SU-DHL-6 (cell line): Measurements from ENCODE around the gene MTF2.
"Not testable (repeated sequence)": the region's sequence is repeated elsewhere in the genome, so short reads cannot be mapped to it uniquely, and the experiment has no call there.

Experiments
- H2AFZ ChIP-seq: fragments of 200-600 bp; sonication (generic); 2 replicates; pipeline ENCODE4 v1.6.1; 2014; ENCODE audit warnings: low read depth, mild to moderate bottlenecking, moderate library complexity, mixed read lengths, antibody characterized with exemption, low read length; ENCODE audit not compliant: severe bottlenecking
- H3F3A ChIP-seq: fragments of 200-600 bp; shearing (Covaris generic); 2 replicates; pipeline ENCODE4 v1.6.0; 2016; ENCODE audit warnings: antibody characterized with exemption, mild to moderate bottlenecking; ENCODE audit not compliant: insufficient read depth
- H3K27ac ChIP-seq: fragments of 200-600 bp; sonication (generic); 2 replicates; pipeline ENCODE4 v1.5.1; 2016; ENCODE audit warnings: low read depth, mild to moderate bottlenecking, low read length, moderate library complexity, mixed read lengths
- H3K27me3 ChIP-seq: fragments of 200-600 bp; sonication (generic), shearing (Covaris generic); 2 replicates; pipeline ENCODE4 v1.6.0; 2014; ENCODE audit warnings: mild to moderate bottlenecking, low read length
- H3K36me3 ChIP-seq: fragments of 200-600 bp; sonication (generic); 2 replicates; pipeline ENCODE4 v1.6.1; 2014; ENCODE audit warnings: mild to moderate bottlenecking, low read length, mixed read lengths
- H3K4me2 ChIP-seq: fragments of 300-600, 200-600 bp; shearing (Covaris generic), sonication (generic); 2 replicates; pipeline ENCODE4 v1.6.0; 2014; ENCODE audit warnings: low read length, low read depth, mild to moderate bottlenecking; ENCODE audit not compliant: poor library complexity, severe bottlenecking
- H3K4me3 ChIP-seq: fragments of 200-600 bp; sonication (generic); 2 replicates; pipeline ENCODE4 v1.5.1; 2014; ENCODE audit warnings: antibody characterized with exemption, low read length, mild to moderate bottlenecking, mixed read lengths; ENCODE audit not compliant: insufficient read depth, poor library complexity, severe bottlenecking
- H3K79me2 ChIP-seq: fragments of 200-600 bp; sonication (generic); 2 replicates; pipeline ENCODE4 v1.6.1; 2014; ENCODE audit warnings: mild to moderate bottlenecking, low read length, moderate library complexity; ENCODE audit not compliant: insufficient read depth
- H3K9ac ChIP-seq: fragments of 200-600 bp; sonication (generic); 2 replicates; pipeline ENCODE4 v1.7.0; 2014; ENCODE audit warnings: mild to moderate bottlenecking, low read length
- H3K9me2 ChIP-seq: fragments of 200-600 bp; sonication (generic); replicated peaks from 2 replicates; pipeline ENCODE4 v1.6.1; 2014; ENCODE audit warnings: low read length; ENCODE audit not compliant: insufficient read depth
- H3K9me3 ChIP-seq: fragments of 200-600 bp; sonication (generic); 2 replicates; pipeline ENCODE4 v1.6.1; 2014; ENCODE audit warnings: low read length, mixed read lengths; ENCODE audit not compliant: insufficient read depth
- H4K20me1 ChIP-seq: fragments of 200-600 bp; sonication (generic); 2 replicates; pipeline ENCODE4 v1.6.1; 2014; ENCODE audit warnings: low read depth, mild to moderate bottlenecking, antibody characterized with exemption, low read length, moderate library complexity, mixed read lengths
- EZH2phosphoT487 ChIP-seq: fragments of 200-600 bp; sonication (generic), shearing (Covaris generic); conservative IDR thresholded peaks from 2 replicates; pipeline ENCODE4 v1.6.1; 2018; ENCODE audit warnings: mild to moderate bottlenecking, antibody characterized with exemption, low read length, moderate library complexity, mixed read lengths
- TF ChIP-seq, protein P1 (sequence below): fragments of 200-600 bp; sonication (generic); IDR thresholded peaks from one replicate; pipeline ENCODE4 v1.5.1; 2017; ENCODE audit warnings: antibody characterized with exemption, mild to moderate bottlenecking, low read length, moderate library complexity; ENCODE audit not compliant: insufficient read depth, poor library complexity, severe bottlenecking

Gene MTF2

DNA sequence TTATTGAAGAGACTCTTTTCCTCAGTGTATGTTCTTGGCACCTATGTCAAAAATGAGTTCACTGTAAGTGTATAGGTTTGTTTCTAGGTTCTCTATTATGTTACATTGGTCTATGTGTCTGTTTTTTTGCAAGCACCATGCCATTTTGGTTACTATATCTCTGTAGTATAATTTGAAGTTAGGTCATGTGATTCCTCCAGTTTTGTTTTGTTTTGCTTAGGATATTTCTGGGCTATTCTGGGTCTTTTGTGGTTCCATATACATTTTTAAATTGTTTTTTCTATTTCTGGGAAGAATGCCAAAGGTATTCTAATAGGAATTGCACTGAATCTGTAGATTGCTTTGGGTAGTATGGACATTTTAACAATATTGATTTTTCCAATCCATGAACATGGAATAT, 87.9 kb downstream of the MTF2 start:
- Histone ChIP-seq H2AFZ (no peak overlapping the region), H3F3A (no peaks in the 10 kb centered on the region), H3K9ac (no peak overlapping the region), H3K9me3 (no peaks in the 10 kb centered on the region), H3K4me3 (no peak overlapping the region), H3K27ac (no peak overlapping the region), H3K9me2 (no peaks in the 10 kb centered on the region), H3K79me2 (peaks cover 100% of the 10 kb centered on the region), H3K4me2 (no peak overlapping the region), H3K27me3 (no peaks in the 10 kb centered on the region), H3K36me3 (peaks cover 24% of the 10 kb centered on the region), H4K20me1 (peaks cover 25% of the 10 kb centered on the region)
- TF ChIP-seq, protein P1, sequence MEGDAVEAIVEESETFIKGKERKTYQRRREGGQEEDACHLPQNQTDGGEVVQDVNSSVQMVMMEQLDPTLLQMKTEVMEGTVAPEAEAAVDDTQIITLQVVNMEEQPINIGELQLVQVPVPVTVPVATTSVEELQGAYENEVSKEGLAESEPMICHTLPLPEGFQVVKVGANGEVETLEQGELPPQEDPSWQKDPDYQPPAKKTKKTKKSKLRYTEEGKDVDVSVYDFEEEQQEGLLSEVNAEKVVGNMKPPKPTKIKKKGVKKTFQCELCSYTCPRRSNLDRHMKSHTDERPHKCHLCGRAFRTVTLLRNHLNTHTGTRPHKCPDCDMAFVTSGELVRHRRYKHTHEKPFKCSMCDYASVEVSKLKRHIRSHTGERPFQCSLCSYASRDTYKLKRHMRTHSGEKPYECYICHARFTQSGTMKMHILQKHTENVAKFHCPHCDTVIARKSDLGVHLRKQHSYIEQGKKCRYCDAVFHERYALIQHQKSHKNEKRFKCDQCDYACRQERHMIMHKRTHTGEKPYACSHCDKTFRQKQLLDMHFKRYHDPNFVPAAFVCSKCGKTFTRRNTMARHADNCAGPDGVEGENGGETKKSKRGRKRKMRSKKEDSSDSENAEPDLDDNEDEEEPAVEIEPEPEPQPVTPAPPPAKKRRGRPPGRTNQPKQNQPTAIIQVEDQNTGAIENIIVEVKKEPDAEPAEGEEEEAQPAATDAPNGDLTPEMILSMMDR: no peak
- TF ChIP-seq EZH2phosphoT487: no peak

DNA sequence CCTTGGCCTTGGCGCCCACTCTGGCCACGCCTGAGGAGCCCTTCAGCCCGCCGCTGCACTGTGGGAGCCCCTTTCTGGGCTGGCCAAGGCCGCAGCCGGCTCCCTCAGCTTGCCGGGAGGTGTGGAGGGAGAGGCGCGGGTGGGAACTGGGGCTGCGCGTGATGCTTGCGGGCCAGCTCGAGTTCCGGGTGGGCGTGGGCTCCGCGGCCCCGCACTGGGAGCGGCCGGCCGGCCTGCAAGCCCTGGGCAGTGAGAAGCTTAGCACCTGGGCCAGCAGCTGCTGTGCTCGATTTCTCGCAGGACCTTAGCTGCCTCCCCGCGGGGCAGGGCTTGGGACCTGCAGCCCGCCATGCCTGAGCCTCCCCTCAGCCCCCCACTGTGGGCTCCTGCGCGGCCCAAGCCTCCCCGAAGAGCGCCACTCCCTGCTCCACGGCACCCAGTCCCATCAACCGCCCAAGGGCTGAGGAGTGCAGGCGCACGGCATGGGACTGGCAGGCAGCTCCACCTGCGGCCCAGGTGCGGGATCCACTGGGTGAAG, 91.1 kb downstream of the MTF2 start:
- not testable (repeated sequence) for H2AFZ ChIP-seq, H3K9me2 ChIP-seq, H3K4me2 ChIP-seq, H3K27me3 ChIP-seq, H3K4me3 ChIP-seq, H3F3A ChIP-seq, H3K9ac ChIP-seq, H3K9me3 ChIP-seq, H3K27ac ChIP-seq
- peaks cover 24% of the 10 kb centered on the region for H4K20me1 ChIP-seq
- H3K36me3 ChIP-seq: peaks cover 36% of the 10 kb centered on the region
- peaks cover 99% of the 10 kb centered on the region for H3K79me2 ChIP-seq

DNA sequence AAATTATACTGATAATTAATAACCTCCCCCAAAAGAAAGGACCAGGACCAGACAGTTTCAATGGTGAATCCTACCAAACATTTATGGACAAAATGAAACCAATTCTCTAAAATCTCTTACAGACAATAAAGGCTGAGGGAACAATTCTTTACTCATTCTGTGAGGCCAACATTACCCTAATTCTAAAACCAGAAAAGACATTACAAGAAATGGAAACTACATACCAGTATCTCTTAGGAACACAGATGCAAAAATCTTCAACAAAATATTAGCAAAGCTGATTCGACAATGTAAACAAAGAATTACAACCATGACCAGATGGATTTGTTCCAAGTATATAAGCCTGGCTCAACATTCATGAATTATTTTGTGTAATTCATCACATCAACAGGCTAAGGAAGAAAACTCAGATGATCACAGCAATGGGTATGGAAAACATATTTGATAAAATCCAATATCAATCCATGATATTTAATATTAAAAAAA, 92.5 kb downstream of the MTF2 start:
- Histone ChIP-seq H3F3A (peaks cover 7% of the 10 kb centered on the region; the same call in 1 of the 2 replicates), H3K27me3 (no peaks in the 10 kb centered on the region), H3K36me3 (peaks cover 48% of the 10 kb centered on the region), H3K27ac (no peak overlapping the region), H3K9ac (no peak overlapping the region), H3K4me3 (no peak overlapping the region), H2AFZ (no peak overlapping the region), H3K4me2 (no peak overlapping the region), H3K79me2 (peaks cover 99% of the 10 kb centered on the region), H4K20me1 (peaks cover 28% of the 10 kb centered on the region), H3K9me3 (no peaks in the 10 kb centered on the region), H3K9me2 (no peaks in the 10 kb centered on the region)
- TF ChIP-seq, protein P1: no peak
- no peak for TF ChIP-seq EZH2phosphoT487

DNA sequence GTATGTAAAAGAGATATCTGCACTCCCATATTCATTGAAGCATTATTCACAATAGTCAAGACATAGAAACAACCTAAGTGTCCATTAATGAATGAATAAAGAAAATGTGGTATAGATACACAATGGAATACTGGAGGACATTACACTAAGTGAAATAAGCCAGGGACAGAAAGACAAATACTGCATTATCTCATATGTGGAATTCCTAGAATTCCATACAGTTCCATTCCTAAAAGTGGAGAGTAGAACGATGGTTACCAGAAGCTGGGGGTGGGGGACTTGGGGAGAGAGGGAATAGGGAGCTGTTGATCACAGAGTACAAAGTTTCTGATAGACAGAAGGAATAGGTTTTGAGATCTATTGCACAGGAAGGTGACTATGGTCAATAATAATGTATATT, 93.7 kb downstream of the MTF2 start:
- Histone ChIP-seq H3K9ac (no peak overlapping the region), H3K9me2 (no peaks in the 10 kb centered on the region), H3K27me3 (no peaks in the 10 kb centered on the region), H3K36me3 (peaks cover 47% of the 10 kb centered on the region), H3K79me2 (peaks cover 99% of the 10 kb centered on the region), H3K9me3 (no peaks in the 10 kb centered on the region), H3F3A (peaks cover 7% of the 10 kb centered on the region; the same call in 1 of the 2 replicates), H2AFZ (no peak overlapping the region), H3K4me3 (no peak overlapping the region), H3K27ac (no peak overlapping the region), H3K4me2 (peak overlapping the region; percentile 21), H4K20me1 (peaks cover 29% of the 10 kb centered on the region)
- TF ChIP-seq EZH2phosphoT487: no peak
- TF ChIP-seq, protein P1: no peak

DNA sequence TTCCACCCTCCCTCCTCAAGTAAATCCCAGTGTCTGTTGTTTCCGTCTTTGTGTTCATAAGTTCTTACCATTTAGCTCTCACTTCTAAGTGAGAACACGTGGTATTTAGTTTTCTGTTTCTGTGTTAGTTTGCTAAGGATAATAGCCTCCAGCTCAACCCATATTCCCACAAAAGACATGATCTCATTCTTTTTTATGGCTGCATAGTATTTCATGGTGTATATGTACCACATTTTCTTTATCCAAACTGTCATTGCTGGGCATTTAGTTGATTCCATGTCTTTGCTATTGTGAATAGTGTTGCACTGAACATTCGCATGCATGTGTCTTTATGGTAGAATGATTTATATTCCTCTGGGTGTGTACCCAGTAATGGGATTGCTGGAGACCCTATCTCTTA, 95.6 kb downstream of the MTF2 start:
- H3K4me2 ChIP-seq, H3K9ac ChIP-seq, H2AFZ ChIP-seq, H3K9me3 ChIP-seq, H3K4me3 ChIP-seq, H3K9me2 ChIP-seq, H3K27ac ChIP-seq, H3K27me3 ChIP-seq: not testable (repeated sequence)
- Histone ChIP-seq H3F3A (peaks cover 12% of the 10 kb centered on the region), H3K36me3 (peaks cover 42% of the 10 kb centered on the region), H4K20me1 (peaks cover 29% of the 10 kb centered on the region), H3K79me2 (peaks cover 99% of the 10 kb centered on the region)
